ENCODE measurements around the gene CKAP2L.

CKAP2L gene

GRCh38 chr2:112757265-112757664, 7.1 kb downstream of the CKAP2L start:
- DNase-seq = no peak

- no peak for DNase-seq
Measured at GRCh38 chr2:112756207-112756606, 8.2 kb downstream of the CKAP2L start.

GRCh38 chr2:112755444-112755843, 9.0 kb downstream of the CKAP2L start:
- DNase-seq = no peak

GRCh38 chr2:112754564-112754963, 9.8 kb downstream of the CKAP2L start:
- DNase-seq = no peak

GRCh38 chr2:112752667-112753066, 11.7 kb downstream of the CKAP2L start:
- no peak for DNase-seq

- no peak for DNase-seq
Measured at GRCh38 chr2:112751451-112752197, 12.8 kb downstream of the CKAP2L start.

DNA sequence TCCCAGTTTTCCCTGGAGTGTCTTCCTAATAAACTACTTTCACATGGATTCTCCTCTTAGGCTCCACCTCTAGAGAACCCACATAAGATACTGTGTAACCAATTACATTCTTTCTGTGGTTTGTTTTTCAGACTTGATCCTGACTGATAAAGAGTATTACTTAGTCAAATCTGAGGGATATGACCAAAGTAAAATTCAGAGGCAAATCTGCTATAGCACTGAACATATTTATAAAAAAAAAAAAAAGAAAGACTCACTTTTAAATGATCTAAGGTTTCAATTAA, 13.9 kb downstream of the CKAP2L start:
- DNase-seq = no peak

DNA sequence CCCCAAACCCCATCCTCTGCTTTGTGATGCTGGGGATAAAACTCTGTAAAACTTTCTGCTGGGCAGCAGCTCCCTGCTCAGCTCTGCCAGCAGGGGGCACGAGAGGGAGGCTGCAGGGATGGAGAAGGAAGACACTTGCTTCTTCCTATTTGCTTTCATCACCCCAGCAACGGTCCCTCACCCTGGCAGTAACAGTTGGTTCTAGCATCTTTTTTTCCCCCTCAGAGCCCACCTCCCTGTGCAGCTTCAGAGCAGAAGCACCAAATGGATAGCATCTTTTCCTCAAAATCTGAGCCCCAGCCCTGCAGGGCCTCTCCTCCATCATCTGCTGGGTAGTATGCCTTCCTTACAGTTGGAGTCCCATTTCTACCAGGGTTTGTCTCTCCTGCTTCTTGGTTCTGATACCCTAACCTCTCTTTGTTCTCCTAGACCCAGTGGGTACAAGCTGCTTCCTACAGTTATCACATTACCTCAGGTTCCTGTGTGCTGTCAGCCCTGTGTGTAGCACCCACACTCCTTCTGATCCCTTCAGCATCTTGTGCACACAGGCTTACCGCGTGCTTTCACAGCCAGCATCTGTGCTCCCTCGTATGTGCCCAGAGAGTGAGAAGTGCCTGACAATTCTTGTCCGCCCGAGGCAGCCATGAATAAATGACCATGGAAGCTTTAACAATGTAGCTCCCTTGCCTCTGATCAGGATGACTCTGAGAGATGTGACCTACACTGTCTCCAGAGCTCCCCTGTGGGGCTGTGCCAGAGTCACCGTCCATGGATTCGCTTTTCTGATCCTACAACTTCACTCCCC, 14.5 kb downstream of the CKAP2L start:
- DNase-seq = peak; percentile 80

- no peak for DNase-seq
Measured at GRCh38 chr2:112740527-112740926, 23.9 kb downstream of the CKAP2L start.

DNA sequence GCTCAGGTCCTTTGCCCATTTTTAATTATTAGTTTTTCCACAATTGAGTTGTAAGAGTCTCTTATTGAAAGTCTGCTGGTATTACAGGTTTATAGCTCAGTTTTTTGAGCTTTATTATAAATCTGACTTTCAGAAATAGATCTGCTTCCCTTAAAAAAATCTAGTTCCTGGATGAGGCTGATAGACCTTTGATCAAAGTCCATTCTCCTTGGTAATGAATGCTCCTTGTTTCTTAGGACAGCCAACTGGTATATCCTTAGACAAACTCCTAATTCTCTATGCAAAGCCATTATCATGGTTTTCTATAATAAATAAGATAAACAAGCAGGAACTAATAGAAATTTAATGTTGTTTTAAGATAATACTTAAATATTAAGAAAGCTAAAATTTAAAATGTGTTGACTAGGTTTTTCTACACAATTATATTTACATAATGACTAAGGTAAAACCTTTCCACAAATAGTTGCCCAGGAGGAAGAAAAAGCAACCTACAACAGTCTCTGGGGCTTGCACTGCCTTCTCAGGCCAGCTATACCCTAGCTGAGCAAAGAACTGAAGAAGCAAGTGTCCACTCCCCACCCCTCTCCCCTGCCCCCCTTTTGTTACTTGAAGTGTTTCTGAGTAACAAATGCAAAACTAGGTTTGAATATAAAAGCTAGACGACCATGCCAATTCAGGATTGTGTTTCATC, 26.7 kb downstream of the CKAP2L start:
- no peak for DNase-seq

DNA sequence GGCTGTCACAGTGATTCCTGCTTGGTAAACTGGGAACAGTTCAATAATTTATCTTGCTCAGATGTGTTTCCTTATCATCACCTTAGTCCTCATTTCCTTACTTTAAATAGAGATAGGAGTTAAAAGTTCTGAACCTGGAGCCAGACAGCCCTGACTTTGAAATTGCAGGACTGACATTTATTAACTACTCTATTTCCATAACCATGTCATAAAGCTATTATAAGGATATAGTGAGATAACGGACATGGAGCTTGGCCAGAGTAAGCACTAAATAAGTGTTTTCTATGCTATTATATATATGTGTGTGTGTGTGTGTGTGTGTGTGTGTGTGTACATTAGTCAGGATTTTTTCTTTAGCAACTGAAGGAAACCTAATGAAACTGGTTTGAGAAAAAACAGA, 30.5 kb downstream of the CKAP2L start:
- no peak for DNase-seq

DNA sequence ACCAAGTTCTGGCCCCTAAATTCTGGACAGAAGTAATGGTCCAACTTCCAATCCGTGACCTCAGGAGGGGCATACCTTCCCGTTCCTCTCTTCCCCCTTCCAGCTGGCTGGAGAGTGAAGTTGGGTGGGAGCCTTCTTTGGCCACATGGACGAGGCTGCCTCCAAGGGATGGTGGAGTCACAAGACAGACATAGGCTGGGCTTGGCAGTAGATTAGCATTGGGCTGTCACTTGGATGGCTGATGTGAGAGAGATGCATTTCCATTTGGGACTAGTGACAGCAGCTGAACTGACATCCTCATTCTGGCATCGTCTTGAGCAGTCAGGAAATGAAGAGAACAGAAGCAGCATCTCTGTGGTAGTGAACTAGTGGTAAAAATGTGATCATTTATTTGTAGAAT, 31.0 kb downstream of the CKAP2L start:
- no peak for DNase-seq

DNA sequence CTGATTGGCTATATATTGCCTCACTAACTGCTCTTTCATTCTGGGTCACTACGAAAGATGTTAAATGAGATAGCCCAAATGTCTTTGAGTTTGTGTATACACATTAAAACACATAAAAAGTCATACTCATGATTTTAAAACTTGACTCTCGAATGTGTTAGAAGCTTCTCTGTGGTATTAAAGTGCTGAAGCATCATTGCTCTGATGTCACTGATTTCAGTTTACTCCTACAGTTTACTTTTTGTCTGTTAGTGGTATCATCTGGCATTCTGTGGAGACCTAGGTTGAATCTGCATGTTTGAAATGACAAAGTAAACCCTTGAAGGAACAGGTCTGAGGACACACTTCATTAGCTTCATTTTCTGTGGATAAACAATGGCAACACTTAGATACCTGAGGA, 32.9 kb downstream of the CKAP2L start:
- DNase-seq = no peak

GRCh38 chr2:112730791-112731190, 33.6 kb downstream of the CKAP2L start:
- no peak for DNase-seq

DNA sequence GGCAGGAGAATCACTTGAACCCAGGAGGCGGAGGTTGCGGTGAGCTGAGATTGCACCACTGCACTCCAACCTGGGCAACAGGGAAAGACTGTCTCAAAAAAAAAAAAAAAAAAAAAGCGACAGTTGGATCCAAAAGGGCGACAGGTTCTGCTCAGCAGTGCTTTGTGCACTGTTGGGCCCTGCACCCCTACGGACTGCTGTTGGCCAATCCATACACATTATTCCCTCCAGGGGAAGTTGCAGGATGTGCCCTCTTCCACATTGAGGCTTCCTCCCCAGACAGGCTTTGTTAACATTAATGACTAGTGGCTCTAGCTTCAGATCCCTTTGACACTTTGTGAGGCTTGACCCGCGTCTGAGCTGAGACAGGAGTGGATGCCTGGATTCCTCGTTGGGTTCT, 34.2 kb downstream of the CKAP2L start:
- no peak for DNase-seq

- DNase-seq = no peak
Measured at GRCh38 chr2:112728378-112729175, 35.8 kb downstream of the CKAP2L start.

- no peak for DNase-seq
Measured at GRCh38 chr2:112728029-112728362, 36.4 kb downstream of the CKAP2L start.

- DNase-seq = no peak
Measured at GRCh38 chr2:112727276-112728028, 37.0 kb downstream of the CKAP2L start.

DNA sequence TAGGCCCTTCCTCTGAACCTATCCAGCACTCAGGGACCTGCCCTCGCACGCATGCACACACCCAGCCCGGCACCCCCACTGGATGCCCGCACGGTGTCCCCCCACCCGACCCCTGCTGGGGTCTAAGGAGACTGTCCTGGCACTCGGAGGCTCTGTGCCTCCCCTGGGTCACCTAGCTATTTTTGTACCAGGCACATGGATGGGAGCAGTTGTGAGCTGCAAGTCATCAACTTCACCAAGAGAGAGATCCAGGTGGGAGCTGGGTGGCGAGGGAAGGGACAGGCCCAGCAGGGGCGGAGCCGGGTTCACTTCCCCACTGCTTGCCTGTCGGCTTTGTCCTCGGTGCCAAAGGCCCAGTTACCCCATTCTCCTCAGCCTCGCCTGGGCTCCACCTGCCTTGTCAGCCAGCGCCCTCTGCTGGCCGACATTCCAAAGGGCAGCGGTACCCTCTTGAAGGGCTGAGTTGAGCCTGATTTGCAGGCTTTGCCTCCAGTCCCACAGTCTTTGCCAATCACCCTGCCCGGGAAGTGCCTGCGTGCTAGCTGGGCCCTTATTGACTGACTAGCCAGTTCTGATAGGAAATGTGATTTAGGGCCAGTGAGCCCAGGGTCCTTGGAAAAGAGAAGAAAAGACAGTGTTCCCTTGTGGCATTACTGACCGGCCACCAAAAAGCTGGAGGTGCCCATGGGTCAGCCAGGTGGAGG, 37.8 kb downstream of the CKAP2L start:
- peak; percentile 86 for DNase-seq

GRCh38 chr2:112725545-112726457, 38.6 kb downstream of the CKAP2L start:
- DNase-seq = no peak
